ENCODE measurements around the gene CRB2.

CRB2 gene

GRCh38 chr9:123348317-123348992 is 7.5 kb upstream of the CRB2 start:
- DNase-seq = peak; percentile 31

GRCh38 chr9:123349033-123349432 is 7.0 kb upstream of the CRB2 start:
- no peak for DNase-seq

DNA sequence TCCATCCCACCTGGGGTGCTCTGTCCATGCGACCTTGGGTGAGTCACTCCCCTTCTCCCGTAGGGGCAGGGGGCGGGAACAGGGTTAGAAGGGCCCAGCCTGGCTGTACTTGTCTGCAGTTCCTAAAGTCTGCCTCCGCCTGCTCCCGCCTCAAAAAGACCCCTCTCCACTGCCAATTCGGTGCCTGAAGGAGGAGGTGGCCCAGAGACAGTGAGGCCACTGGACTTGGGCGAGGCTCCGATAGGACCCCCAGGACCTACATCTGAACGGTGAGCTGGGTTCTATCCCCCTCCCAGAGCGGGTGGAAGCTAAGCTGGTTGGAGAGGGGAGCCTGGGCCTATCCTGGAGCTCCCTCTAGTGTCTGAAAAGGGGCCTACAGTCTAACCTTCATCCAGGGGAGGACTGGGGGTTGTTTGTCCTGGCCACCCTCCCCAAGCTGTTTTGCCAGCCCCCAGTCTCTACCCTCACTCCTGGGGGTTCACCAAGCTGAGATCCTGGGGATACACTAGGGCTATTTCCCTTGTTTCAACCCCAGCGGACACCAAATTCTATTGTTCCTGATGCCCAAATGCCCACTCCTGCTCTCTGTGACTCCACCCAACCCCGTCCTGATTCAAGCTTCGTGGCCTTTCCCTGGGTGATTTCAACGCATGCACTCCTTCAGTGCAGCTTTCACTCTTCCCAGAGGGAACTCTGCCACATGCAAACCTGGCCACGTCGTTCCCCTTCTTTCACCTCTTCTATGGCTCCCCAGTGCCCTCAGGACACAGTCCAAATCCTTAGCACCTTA is 6.1 kb upstream of the CRB2 start:
- DNase-seq = peak; percentile 85

DNA sequence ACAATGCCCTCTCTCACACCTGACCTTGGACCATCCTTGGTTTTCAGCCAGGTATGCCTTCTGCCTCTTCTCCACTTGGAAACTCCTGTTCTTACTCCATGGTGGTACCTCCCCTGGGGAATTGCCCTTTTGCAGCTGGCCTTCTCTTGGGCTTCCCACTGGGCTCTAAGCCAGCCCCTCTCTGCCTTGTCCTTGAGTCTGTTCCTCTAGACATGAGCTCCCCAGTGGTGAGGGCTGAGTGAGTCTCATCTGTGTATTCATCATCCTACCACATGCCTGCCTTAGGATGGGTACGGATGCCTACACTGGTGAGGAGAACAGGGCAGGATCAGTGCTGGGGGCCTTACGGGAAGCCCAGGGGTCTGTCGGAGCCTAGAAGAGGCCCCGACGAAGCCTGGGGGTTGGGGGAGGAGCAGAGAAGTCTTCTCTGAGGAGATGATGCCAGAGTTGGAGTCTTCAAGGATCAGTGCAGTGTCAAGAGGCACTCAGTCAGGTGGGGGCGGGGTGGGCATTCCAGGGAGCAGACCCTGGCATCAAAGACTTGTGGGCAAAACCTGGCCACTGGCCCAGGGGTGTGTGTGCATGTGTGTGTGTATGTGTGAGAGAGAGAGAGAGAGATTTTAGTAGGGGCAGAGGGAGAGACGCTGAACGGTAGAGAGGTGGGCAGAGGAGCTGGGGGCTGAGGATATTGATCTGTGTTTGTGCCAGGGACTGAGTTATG is 5.2 kb upstream of the CRB2 start:
- DNase-seq = peak; percentile 25

DNA sequence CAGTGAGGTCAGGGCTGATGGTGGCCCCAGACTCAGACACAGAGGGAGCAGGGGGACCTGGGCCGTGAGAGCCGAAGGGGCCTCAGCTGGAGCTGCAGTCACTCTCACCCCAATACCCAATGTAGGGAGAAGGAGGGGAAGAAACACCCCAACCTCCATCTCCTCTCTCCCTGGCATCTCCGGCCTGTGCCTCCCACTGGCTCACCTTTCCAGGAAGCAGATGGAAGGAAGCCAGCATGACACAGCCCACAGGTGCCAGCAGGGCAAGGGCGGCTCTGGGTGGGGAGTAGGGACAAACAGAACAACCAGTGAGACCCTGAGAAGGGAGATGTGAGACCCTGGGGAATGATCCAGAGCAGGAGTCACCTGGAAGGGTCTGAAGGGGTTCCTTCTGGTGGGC is 3.0 kb upstream of the CRB2 start:
- DNase-seq = no peak

- DNase-seq = peak; percentile 83
Measured at GRCh38 chr9:123353984-123354591, 1.9 kb upstream of the CRB2 start.

DNA sequence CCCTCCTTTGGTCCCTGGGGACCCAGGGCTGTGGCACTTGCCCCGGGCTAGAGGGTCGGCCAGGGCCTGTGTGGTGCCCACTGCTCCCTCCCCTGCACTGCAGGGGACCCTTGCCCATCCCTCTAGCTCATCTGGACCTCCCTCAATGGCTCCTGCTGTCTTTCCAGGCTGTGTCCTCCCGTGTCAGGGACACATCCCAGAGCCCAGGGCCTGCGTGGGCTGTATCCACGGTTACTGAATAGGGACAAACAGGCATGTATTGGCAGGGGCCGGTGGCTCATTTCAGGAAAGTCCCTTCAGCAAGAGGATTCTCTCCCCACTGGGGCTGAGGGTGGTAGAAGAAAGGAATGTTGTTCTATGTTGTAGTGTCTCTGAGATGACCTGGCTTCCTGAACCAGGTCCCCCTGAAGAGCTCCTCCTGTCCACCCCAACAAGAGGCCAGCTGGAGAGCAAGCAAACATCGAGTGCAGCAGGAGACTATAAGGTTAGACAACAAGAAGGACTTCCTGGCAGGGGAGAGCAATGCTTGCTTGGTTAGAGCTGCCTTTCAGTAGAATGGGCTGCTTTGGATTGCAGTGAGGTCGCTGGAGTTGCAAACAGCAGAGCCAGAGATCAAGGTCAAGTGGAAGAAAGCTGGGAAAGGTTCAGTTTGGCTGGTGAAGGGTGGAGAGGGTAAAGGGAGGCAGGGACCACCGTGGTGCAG is 1.0 kb upstream of the CRB2 start:
- peak; percentile 36 for DNase-seq

- peak; percentile 72 for DNase-seq
Measured at GRCh38 chr9:123356851-123357742, 1.1 kb downstream of the CRB2 start.

- no peak for DNase-seq
Measured at GRCh38 chr9:123357743-123358059, 1.7 kb downstream of the CRB2 start.

- DNase-seq = peak; percentile 24
Measured at GRCh38 chr9:123358181-123358905, 2.3 kb downstream of the CRB2 start.

GRCh38 chr9:123359106-123359505 is 3.1 kb downstream of the CRB2 start:
- DNase-seq = no peak

- DNase-seq = peak; percentile 77
Measured at GRCh38 chr9:123359546-123359945, 3.5 kb downstream of the CRB2 start.

- peak; percentile 99 for DNase-seq
Measured at GRCh38 chr9:123360161-123361085, 4.4 kb downstream of the CRB2 start.

- DNase-seq = peak; percentile 46
Measured at GRCh38 chr9:123361086-123361730, 5.2 kb downstream of the CRB2 start.

DNA sequence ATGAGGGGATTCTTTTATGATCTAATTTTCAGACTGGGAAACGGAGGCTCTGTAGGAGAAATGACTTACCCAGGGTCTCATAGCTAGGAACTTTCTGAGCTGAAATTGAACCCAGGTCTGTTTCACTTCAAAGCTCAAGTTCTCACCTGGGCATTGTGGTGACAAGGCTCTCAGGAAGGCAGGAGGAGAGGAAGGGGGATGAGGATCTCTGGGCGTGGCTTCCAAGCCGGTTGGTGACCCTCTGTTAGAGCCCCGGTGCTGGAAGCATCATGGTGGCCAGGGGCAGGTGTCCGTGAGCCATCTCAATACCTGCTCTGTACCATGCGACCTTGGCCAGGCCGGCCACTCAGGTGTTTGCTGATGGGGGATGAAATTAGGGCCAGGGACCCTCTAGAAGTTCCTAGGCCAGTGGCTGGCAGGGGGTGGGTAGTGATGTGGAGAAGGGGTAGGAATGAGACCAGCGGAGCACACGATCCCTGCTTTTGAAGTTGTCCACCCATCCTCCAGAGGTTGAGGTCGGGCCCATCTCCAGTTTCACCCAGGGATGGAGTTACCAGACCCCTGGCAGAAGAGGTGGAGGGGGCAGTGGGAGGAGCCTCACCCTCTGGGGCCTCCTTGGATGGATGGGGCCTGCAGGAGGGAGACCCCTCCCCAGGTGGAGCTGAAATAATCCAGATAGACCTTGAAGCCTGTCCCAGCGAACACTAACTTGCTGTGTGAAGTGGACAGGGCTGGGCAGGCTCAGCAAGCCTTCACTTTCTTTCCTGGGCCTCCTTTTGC is 5.9 kb downstream of the CRB2 start:
- no peak for DNase-seq

GRCh38 chr9:123362856-123363255 is 6.9 kb downstream of the CRB2 start:
- no peak for DNase-seq

DNA sequence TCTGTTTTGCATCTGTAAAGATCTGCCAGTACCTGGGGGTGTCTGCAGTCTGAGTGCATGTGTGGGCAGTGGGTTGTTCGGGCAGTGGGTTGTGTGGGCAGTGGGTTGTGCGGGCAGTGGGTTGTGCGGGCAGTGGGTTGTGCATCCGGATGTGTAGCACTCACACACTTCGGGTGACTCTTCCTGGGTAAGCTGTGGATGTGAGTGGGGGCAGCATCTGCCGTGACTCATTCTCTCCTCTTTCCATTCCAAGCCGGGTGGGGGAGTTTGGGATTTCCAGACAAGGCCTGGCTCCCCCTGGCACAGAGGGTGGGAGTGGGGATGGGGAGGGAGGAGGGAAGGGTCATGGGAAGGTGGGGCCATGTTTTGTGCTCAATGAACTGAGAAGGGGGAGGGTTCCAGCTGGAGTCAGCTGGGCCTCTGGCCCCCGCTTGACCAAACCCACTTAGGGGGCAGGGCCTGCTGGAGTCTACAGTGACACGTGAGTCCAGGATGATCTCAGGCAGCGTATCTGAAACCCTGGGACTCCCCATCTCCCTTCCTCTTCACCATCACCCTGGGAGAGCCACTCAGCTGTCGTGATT is 8.3 kb downstream of the CRB2 start:
- no peak for DNase-seq

DNA sequence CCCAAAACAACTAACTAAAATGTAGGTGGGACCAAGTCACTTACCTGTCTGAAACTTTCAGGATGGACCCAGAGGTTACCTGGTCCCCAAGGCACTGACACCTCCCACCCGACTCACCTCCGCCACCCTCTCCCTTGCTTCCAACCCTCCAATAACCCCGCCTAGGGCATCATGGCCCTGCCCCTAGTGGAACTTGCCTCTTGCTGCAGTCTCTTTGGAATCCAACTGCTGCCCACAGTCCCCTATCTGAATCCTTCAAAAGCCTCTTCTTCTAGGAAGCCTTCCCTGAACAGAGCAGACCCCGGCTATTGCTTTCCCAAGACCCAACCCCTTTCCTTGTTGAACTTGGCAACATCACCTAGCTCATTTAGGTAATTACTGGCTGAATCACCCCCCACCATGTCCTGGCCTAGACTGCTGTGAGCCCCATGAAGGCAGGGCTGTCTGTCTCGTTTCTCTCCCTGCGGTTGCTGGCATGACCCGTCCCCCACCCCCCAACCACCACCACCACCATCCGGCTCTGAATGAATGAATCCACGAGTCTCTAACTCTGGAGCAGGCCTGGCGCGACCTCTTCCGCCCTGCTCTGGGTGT is 9.4 kb downstream of the CRB2 start:
- peak; percentile 40 for DNase-seq
